Endothelial cell of umbilical vein (primary cell): ENCODE measurements around the gene TMEM120B.

ENCODE experiments used
- CTCF ChIP-seq, 2 donors: IDR thresholded peaks; 1 replicate in 1 of 2; 2 replicates in 1 of 2; pipeline ENCODE4 v1.5.1; 2011; ENCODE audit warnings: low read length in 2 of 2, mild to moderate bottlenecking in 2 of 2, moderate library complexity in 2 of 2, control low read depth in 1 of 2, inconsistent platforms in 1 of 2, low read depth in 1 of 2; ENCODE audit not compliant: insufficient read depth in 1 of 2; ENCODE audit errors: extremely low read depth in 1 of 2
- EZH2 ChIP-seq: IDR thresholded peaks from 2 replicates; pipeline ENCODE4 v1.6.1; 2012; ENCODE audit warnings: borderline replicate concordance, low read depth, mild to moderate bottlenecking, moderate library complexity, low read length, inconsistent platforms; ENCODE audit not compliant: severe bottlenecking
- POLR2A ChIP-seq: IDR thresholded peaks from 2 replicates; pipeline ENCODE4 v1.6.1; 2012; ENCODE audit warnings: low read depth, mild to moderate bottlenecking, control low read depth, low read length

- TF ChIP-seq POLR2A (no peak), CTCF (IDR thresholded peaks at IDR 0.05; ENCODE audit: extremely low read depth in 1 of 2, insufficient read depth in 1 of 2, low read depth in 1 of 2, low read length in 2 of 2) (no peak), EZH2 (no peak)
These were observed 115.8 kb downstream of the TMEM120B start for GRCh38 chr12:121828306-121828705.
